GM21423 (cell line): ENCODE measurements around the gene ARID1B.

Source experiments
- ATAC-seq: cut with Tn5 transposase; IDR thresholded peaks from one replicate; pipeline ENCODE4 v1.9.1; 2021; ENCODE audit warnings: mild to moderate bottlenecking, moderate library complexity; ENCODE audit not compliant: unreplicated experiment

ARID1B gene

DNA sequence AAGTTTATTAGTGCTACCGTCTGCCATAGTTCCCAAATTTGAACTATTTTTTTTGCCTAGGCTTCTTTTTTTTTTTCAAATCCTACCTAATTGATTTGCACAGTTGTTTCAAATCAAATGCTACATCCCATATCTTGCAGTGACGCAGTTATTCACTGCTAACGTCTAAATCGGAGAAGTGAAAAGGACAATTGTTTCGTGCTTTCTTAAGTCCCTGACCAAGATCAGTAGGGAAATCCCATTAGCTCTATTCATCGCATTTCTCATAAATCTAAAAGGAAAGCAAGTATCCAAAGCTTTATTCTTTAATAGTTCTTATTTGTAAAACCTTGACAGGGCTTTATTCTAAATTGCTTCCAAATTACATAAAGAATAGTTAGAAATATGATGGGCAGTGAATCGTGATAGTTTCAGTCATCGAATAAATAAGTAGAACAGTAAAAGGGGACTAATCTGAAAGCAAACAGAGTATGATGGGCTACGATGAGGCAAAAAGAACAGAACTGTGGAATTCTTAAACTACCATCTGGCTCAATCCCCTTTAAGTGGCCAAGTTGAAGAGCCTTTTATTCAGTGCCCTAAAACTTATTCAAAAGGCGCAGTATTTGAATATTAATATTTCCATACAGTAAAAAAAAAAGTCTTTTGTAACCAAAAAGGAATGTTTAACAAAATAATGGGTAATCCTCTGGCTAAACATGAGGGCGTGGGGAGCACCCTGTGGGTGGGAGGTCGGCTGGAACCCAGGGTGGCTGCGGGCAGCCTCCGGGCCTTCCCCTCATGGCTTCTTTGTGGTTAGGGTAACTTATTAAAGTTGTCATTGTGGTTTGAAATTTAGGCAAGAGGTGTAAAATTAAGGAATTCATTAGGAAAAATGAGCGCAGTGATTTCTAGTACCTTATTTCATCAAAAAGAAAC is 3.0 kb upstream of the ARID1B start:
- ATAC-seq = no peak

DNA sequence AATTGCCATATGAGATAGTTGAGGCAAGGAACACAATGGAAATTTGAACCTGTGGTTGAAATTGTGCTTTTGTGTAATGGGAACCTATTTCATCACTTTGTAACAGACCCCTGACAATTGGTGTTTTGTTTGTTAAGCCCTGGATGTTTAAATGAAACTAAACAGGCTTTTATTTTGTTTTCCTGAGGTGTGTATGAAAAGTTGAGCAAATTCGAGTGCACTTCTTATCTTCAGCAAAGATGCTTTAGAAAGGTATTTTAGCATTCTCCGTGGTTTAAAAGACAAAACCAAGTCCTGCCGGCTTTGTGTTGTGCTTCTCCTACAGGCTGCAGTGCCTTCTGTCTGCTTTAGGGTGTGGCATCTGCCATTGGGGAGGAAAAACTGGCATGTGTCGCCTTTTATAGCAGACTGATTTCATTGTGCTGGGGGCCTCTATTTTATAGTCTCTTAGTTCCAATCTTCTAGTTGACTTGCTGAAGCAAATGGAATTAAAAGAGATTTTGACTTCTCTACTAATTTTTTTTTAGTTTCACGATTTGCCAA is 2.2 kb upstream of the ARID1B start:
- no peak for ATAC-seq

- ATAC-seq = no peak
Observed at GRCh38 chr6:156775717-156776116, 1.5 kb upstream of the ARID1B start.

DNA sequence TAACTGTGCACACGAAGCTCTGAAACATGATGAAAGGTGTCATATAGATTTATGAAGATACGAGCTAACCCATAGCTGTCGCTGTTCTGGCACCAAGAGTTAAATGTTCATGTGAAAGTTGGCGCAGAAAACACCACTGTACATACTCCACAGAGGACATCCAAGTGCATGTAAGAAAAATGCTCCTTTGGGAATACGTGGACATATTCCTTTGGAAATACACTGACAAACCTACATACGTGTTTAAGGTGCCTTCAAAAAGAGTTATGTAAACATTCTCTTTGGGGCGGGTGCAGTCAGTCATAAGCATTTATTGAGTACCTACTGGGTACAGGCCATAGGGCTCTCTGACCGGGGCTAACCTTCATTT is 723 bp upstream of the ARID1B start:
- no peak for ATAC-seq

GRCh38 chr6:156777577-156778453 is 637 bp downstream of the ARID1B start:
- peak; percentile 7 for ATAC-seq

DNA sequence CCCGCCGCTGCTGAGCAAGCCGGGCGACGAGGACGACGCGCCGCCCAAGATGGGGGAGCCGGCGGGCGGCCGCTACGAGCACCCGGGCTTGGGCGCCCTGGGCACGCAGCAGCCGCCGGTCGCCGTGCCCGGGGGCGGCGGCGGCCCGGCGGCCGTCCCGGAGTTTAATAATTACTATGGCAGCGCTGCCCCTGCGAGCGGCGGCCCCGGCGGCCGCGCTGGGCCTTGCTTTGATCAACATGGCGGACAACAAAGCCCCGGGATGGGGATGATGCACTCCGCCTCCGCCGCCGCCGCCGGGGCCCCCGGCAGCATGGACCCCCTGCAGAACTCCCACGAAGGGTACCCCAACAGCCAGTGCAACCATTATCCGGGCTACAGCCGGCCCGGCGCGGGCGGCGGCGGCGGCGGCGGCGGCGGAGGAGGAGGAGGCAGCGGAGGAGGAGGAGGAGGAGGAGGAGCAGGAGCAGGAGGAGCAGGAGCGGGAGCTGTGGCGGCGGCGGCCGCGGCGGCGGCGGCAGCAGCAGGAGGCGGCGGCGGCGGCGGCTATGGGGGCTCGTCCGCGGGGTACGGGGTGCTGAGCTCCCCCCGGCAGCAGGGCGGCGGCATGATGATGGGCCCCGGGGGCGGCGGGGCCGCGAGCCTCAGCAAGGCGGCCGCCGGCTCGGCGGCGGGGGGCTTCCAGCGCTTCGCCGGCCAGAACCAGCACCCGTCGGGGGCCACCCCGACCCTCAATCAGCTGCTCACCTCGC is 1.5 kb downstream of the ARID1B start:
- no peak for ATAC-seq

DNA sequence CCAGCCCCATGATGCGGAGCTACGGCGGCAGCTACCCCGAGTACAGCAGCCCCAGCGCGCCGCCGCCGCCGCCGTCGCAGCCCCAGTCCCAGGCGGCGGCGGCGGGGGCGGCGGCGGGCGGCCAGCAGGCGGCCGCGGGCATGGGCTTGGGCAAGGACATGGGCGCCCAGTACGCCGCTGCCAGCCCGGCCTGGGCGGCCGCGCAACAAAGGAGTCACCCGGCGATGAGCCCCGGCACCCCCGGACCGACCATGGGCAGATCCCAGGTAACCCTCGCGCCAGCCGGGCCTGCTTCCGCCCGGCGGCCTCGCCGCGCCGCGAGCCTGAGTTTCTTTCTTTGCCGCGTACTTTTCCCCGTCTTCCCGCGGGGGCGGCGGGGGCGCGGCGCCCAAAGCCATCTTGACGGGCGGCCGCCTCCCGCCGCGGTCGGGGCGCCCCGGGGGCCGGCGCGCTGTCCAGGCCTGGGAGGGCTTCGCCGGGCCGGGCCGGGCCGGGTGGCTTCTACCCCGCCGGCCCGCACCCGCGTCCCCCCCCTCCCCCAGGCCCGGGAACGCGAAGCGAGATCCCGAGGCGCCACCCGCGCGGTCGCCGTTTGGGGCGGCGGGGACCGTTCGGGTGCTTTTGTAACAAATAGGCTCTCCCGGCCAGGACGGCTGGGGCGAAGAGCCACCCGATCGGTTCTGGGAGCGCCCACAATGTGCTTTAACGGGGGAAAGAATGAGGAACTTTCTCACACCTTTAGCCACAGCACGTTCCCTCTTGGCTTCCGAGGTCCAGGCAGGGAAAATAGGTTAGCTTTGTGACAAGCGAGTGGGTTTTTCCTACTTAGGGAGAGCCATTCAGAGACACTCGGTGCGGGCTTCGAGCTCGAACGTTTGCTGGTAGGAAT is 2.3 kb downstream of the ARID1B start:
- no peak for ATAC-seq

DNA sequence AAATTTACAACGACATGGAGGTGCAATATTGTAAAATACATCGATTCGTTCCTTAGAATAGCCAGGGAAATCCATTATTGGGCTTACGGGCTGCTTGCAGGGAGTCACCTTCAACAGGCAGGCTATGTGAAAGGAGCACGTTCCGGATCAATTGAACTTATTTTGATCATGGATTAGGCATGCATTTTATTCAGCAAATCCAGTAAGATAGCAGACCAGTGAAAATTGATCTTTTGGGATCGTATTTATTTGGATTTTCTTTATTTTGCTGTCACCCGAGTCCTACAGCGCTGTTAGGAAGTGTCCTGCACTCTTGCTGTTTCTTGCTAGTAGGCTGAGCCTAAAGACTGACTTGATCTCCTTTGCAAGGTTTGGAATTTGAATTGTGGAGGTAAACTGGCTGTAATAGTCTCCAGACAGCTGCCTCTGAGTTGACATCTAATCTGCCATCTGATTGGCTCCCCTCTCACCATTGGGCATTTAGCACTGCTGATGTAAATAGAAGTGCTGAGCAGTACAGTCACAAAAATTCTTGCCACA is 3.0 kb downstream of the ARID1B start:
- ATAC-seq = peak; percentile 49

DNA sequence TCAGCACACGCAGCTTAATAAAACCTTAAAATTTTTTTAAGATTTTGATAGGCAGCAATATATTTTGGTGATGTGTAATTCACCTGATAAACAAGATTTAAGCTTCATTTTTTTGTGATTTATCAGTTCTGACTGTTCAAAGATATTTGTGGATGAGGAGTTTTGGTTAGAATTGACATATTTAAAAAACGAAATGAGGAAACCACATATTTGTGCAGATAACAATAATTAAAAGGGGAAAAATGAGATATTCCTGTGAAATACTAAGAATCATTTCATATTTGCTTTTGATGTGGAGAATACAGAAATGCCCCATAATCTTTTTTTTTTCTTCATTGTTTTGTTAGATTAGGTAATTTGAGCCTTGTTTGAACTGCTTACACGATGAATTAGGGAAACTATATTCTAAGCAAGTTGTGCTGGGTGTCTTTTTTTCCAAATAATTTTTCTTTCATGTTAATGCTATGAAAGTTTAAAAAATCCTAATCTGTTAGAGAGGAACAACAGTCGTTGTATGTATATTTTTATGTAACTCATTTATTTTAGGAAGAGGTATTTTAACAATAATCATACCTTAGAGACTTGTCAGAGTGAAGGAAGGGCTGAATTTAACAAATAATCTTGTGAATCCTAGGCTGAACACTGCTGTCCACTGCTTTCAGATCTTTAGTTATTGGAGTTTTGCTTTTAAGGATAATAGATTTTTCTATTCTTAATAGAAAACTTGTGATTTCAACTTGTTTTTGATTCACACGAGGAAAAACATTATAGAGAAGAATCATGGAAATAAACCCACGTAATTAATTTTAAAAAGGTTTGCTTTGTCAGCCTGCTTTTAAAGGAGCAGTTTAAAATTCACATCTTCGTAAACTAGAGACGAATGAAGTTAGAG is 4.0 kb downstream of the ARID1B start:
- no peak for ATAC-seq

- no peak for ATAC-seq
Observed at GRCh38 chr6:156781861-156782631, 4.9 kb downstream of the ARID1B start.

GRCh38 chr6:156782691-156783320 is 5.6 kb downstream of the ARID1B start:
- no peak for ATAC-seq

- ATAC-seq = no peak
Observed at GRCh38 chr6:156783958-156784357, 6.8 kb downstream of the ARID1B start.

DNA sequence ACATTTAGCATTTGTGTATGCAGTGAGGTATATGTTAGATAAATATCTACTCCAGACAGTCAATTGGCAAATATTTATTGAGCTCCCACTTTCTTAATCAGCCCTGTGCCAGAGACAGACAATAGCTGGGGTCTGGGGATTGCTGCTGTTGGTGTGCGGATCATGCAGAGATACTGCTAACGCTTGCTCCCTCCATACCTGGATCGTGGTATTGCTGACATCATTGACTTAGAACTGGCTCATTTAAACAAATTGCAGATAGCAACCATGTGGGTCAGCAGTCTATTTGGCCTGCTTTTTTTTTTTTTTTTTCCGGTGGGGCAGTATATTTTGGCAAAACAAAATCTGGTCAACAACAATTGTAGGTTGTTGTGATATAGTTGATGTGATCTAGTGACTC is 9.5 kb downstream of the ARID1B start:
- ATAC-seq = no peak

- ATAC-seq = no peak
Observed at GRCh38 chr6:156787569-156788492, 10.7 kb downstream of the ARID1B start.

- ATAC-seq = no peak
Observed at GRCh38 chr6:156789081-156789943, 12.1 kb downstream of the ARID1B start.
